Measurements from ENCODE around the gene CLDN17.

CLDN17 gene, protein sequence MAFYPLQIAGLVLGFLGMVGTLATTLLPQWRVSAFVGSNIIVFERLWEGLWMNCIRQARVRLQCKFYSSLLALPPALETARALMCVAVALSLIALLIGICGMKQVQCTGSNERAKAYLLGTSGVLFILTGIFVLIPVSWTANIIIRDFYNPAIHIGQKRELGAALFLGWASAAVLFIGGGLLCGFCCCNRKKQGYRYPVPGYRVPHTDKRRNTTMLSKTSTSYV

DNA sequence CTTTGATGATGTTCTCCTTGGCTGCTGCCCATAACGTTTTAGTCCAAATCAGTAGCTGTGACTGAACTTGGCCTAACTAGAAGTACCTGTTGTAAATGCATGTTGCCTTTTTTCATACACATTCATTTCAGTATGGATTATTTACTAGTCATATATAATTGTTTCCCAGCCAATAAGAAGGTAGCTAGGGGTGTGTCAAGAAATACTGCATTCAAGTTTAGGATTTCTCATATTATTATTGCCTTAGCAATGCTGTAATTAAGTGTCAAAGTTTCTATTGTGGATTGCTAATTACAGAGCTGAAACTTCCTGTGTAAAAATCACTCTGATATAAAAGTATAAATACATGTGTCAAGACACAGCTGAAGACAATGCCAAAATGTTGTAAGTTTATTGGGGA, at the start of gene CLDN17:
TSS of gene CLDN17 (minus strand) at position 101 of the 400 bp plus-strand sequence. CDS start 188 bp downstream, outside the sequence.
- no peak for DNase-seq (ENCODE audit: low read depth)

DNA sequence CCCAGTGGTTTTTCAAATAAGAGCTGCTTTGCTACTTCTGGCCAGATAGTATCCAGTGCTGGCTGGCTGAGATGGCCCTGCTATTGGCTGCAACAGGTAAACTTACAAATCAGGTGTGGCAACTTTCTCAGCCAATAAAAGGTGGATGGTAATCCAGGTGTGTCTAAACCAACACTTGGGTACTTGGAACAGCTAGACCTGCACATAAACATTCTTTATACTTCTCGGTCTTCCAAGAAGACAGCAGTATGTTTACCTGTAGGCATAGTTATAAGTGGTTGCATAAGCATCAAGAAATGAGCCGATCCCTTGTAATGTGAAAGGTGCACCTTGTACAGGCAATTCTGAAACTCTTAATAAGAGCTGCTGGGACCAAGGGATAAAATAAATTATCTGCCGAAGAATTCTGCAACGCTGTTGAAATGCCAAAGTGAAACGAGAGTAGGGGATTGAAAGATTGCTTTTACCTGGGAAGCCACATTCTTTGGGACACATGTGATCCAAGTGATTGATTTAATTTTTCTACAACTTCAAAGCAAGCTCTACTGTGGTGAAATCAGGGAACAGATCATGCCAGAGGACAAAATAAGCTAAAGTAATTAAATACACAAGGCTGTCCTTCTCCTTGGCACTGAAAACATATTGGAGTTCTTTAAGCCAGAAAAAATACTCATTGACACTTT, 49.6 kb upstream of the CLDN17 start, which contains the start of gene CLDN8:
TSS of gene CLDN8 (minus strand) at position 57 of the 683 bp plus-strand sequence. CDS start 172 bp downstream, outside the sequence.
- no peak for DNase-seq (ENCODE audit: low read depth)

DNA sequence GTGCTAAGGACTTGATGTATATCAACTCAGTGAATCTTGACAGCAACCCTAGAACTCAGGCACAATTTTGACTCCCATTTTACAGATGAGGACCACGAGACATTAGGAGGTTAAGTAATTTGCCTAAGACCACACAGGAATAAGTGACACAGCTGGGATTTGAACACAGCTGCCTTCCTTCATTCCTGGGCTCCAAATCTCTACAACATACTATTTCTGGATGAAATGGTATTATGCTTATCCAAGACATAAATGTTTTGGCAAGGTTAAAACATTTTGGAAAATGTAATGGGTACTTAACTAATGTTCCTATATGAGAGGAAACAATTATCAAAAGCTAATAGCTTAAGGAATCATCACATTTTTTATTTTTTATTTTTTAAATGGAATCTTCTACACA, 44.5 kb upstream of the CLDN17 start:
- DNase-seq (ENCODE audit: low read depth), result no peak

DNA sequence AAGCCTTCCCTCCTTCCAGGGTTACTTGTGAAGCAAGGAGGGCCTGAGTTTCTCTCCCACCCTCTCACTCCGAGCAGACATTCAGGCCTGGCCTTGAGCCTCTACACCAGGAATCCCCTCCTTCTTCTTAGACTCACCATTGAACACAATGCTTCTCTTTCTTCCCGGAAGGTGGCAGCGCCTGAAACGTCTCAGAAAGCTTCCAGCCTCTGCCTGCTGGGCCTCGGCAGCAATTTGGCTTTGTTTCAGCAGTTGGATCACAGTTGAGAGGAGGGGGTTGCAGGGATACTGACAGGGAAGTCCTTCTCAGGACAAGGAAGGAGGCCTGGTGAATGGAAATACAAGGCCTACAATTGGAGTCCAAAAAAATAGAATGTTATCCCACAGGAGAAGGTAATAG, 43.0 kb upstream of the CLDN17 start:
- peak; percentile 15 for DNase-seq (ENCODE audit: low read depth)

DNA sequence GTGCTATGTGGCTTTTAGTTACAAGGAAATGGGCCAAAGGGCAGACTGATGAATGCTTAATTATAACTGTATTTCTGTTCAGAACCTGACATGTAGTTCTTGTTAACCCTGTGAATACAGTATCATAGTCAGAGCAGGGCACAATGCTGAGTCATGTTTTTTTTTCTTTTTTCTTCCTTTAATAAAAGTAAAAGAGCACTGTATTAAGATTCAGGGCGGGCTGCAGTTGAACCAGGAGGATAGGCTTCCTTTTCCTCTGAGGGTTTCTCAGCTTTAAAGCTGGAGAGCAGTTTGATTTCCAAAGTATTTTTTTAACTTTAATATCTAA, 40.6 kb upstream of the CLDN17 start:
- no peak for DNase-seq (ENCODE audit: low read depth)

DNA sequence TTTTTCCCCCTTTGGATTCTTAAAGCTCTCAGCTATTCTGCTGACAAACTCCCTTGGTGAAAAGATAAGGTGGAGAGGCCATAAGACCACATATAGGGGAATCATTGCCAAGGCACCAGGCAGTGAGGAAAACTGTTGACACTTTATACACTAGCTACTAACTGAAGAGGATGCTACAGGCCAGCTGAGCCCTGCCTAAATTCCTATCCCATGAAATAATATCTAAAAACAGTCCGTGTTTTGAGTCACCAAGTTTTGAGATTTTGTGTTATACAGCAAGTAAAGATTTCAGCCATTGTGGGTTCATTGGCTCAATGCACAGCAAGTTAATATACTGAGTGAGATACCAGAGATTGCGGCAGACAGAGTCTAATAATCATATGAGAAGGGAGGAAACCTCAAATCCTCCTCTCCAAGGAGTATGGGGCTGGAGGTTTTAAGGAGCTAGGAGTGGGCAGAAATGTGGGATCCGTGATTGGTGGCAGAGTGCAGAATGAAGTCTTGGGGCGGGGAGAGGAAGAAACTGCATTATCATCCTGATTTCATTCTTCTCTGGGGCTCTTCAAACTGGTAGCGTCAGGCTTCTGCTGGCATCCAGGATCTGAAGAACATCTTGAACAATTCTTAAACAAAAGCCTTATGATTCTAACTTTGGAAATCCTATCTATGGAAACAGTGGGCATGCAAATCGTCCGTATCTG, 40.1 kb upstream of the CLDN17 start:
- peak; percentile 45 for DNase-seq (ENCODE audit: low read depth)

DNA sequence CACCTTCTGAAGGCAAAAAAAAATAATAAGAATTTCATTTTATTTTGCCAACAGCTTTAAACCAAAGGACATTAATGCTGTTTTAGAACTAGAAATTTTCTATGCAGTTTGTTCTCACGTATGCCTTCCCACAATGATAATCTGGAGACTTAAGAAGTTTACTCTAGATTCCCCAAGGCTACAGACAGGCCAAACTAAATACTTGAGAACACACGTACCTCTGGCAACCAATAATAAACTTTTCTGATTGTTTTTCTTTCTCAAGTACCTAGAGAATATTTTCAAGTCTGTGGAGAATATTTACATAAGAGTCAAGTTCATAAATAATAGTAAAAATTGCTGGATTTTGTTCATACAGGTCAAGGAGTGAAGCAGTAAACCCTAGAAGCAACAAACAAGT, 33.4 kb upstream of the CLDN17 start:
- no peak for DNase-seq (ENCODE audit: low read depth)

DNA sequence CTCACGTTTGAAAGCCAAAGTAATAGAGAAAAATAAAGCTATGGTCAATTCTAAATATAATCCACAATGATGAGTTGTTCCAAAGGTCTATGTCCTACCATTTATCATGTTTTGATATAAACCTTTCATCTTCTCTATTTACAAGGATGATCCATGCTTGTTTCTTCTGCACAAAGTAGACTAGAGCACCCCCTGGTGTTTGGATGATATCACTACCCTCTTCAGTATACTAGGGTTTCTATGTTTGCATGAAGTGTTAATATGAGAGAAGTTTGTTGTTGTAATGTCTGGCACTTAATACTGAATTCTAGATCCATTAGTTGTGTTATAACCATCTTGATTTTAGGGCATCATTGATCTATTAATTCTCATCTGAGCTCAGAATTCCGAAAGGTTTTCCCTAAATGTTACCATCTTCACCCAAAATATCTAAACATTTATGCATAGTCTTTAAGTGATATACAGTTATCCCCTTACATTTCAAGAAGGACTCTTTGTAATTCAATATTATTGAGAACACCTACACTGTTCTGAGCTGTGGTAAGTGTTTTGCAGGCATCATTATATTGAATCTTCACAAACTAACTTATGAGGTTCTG, 28.2 kb upstream of the CLDN17 start:
- peak; percentile 30 for DNase-seq (ENCODE audit: low read depth)

DNA sequence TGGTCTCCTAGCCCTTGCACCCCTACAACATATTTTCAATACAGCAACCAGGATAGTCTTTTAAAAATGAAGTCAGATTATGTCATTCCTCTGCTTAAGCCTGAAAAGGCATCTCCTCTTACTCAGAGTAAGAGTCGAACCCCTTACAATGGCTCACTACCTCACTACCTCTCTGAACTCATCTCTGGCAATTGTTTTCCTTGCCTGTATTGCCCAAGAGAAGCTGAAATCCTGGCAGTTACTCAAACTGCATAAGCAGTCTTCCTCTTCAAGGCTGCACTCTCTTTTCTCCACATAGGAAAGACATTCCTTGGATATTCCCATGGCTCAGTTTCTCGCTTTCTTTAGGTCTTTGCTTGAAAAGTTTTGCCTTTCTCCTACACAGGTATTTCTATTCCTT, 26.6 kb upstream of the CLDN17 start:
- DNase-seq (ENCODE audit: low read depth), result peak; percentile 1

DNA sequence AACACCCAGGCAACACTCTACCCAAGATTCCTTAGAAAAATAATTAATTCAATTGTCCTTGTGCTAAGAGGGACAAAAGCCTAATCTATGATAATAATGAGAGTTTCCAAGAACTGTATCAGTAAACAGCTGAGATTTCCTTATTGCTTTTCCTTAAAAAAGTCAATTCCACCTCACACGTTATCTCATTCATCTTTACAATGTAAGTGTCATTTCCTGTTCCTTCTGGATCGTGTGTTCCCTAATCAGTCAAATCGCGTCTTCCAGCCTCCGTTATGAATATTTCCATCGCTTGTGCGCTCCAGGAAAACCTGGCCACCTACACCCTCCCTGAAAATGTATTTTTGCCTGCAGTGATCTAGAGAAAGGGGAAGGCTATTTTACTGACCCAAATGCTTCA, 23.9 kb upstream of the CLDN17 start:
- no peak for DNase-seq (ENCODE audit: low read depth)

DNA sequence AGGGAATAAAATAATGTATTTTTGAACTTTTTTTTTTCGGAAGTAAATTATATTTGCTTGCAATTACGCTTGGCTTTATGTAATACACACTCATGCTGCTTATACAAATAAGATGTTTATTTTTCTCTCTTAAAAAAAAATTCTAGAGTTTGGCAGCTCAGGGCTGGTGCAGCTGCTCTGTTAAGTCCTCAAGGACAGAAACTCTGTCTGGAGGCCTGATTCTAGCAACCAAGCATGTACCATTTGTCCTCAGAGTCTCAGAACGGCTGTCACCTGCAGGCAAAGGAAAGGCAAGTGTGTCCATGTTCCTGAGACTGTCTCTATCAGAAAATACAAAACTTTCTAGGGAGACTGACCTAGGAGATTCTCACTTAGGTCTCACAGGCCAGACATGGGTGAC, 23.2 kb upstream of the CLDN17 start:
- DNase-seq (ENCODE audit: low read depth), result no peak

DNA sequence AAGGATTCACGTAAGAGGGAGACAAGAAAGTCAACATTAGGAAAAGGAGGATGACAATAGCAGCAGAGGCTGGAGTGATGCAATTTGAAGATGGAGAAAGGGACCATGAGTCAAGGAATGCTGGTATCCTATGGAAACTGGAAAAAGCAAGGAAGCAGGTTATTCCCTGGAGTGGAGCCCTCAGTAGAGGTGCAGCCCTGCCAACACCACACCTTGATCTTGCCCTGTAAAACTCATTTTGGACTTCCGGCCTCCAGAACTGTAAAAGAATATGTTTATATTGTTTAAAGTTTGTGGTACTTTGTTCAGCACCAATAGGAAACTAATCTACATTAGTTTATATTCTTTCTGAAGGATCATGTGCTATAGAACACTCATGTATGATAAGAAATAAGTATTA, 19.6 kb upstream of the CLDN17 start:
- DNase-seq (ENCODE audit: low read depth), result no peak

DNA sequence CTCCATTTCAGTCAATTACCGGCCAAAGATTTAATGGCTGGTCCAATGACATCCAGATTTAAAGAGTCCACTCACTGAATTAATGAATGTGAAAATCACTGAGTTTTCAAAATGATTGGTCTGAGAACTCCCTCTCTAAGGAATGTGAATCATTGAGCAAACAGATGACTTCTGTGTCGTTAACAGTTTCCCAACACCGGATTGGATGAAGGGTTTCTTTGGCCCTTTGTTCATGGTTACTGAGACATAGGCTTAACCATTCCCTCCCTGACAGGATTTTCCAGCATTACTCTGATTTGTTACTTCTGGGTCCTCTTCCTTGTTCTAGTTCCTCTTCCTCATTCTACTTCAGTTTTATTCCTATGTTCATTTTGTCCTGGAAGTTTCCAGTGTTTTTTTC, 1.5 kb upstream of the CLDN17 start:
- DNase-seq (ENCODE audit: low read depth), result no peak

DNA sequence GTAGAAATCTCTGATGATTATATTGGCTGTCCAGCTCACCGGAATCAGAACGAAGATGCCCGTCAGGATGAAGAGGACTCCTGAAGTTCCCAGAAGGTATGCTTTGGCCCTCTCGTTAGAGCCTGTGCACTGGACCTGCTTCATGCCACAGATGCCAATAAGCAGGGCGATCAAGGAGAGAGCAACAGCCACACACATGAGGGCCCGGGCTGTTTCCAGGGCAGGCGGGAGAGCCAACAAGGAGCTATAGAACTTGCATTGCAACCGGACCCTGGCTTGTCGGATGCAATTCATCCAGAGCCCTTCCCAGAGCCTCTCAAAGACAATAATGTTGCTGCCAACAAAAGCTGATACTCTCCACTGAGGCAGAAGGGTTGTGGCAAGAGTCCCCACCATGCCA, 434 bp downstream of the CLDN17 start:
- DNase-seq (ENCODE audit: low read depth), result no peak

DNA sequence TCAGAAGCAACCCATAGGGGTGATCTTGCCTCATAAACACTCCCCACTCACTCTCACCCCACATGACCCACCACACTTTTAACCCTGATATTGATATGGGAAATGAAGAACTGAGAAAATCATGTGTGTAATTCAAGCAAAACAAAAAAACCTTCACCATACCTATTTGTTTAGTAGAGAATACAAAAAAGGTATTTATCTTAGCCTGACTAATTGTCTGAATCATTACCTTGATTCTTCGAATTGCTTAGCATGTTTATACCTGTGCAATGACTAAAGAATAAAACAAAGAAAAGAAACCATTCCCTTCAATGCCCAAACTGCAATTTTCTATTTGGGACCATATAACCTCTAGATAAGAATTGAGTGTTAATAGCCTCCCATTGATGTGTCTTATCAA, 1.8 kb downstream of the CLDN17 start:
- no peak for DNase-seq (ENCODE audit: low read depth)

DNA sequence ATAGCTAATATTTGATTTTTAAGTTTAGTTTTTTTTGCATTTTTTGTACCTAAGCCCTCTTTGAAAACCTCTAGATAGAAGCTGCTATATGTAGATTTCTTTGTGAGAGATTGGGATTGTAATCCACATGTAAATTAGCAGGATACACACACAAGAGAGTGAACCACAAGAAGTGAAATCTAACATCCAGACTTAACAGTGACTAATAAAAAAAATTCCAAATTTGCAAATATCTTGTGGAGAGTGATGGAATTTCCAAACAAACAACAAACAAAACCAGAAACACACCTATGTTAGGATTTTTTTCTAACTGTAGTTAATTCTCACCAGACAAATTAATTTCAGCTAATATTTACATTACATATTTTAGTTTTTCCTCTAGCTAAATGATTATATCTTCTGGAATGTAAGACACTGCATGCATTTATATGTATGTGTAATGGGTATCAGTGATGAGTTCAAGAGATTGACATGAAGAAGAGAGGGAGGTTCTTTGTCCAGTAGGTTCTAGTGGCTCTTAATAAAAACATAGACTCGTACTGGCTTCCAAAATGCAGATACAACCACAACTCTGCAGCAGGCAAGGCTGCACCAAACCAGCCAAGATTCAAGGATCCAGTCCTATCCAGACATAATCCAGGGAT, 12.8 kb downstream of the CLDN17 start:
- no peak for DNase-seq (ENCODE audit: low read depth)

DNA sequence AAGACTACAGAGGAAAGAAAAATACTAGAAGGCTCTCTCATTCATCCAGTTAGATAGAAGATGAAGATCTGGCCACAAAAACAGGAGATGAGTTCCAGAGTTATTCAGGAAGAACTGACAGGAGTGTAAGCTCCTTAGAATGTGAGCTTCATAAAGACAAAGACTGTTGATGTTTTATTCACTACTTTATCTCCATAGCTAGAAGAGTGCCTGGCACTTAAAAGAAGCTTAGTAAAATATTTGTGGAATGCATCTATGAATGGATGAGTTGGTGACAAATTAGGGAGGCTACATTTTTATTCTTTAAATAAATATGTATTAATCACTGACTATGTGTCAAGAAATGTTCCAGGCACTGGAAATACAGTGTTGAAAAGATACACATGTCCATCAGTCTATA, 13.8 kb downstream of the CLDN17 start:
- DNase-seq (ENCODE audit: low read depth), result no peak

DNA sequence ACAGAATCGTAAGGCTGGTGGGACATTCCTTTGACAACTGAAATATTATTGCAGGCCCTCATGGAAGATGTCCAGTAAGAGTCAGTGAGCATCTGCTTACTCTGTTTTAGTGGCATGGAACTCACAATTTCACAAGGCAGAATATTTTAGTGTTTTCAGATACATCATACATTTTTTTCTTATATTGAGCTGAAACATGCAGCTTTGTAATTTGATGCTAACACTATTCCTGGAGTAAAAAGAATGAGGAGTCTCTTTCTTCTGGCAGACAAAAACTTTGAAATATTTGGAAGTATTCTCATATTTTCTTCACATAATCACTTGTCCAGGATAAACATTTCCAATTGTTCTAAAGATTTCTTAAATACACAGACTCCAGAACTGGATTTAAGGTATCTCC, 17.7 kb downstream of the CLDN17 start:
- no peak for DNase-seq (ENCODE audit: low read depth)

DNA sequence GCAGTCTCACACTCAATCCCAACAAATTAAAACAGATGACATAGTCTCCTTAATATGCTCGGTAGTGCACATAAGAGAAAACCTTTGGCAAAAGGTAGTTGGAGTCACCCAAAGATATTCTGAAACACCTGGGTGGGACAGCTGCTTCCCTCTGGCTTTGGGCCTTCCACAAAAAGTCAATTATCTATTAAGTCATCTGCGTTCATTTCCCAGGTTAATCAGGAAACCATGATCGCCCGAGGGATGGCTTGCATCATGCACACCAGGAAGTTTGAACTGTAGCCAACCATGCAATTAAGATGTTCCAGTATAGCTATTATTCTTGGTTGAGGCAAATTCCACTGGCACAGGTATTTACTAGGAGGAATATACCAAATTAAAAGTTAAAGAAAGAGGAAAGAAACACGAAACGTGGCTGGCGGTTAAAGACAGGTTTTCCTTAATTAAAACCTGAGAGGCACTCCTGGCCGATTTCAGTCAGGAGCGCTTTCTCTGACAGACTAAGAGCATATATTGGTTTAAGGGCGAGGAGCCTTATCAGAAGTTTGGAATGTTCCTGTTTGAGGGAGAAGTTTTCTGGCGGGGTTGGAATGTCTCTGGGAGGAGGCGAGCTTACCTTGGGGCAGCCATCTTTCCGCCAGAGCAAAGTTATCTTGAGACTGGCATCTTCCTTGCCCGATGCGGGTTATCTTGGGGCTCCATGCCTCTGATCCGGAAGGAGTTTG, 19.9 kb downstream of the CLDN17 start:
- no peak for DNase-seq (ENCODE audit: low read depth)

DNA sequence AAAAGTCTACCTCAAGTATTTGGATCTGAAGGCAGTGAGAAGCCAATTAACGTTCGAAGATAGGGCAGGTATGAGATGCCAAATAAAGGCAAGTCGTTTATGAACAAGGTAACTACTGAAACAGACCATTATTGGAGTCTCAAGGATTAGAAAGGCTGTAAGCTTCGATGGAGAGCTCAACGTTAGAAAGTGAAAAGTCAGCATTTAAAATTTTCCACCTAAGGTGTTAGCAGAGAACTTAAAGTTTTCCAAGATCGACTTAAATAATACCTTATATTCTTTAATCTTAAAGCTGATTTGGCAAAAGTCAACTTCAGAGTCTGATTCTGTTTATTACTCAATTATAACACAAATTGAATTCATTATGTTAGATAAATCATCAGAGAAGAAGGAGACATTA, 28.1 kb downstream of the CLDN17 start:
- DNase-seq (ENCODE audit: low read depth), result no peak

DNA sequence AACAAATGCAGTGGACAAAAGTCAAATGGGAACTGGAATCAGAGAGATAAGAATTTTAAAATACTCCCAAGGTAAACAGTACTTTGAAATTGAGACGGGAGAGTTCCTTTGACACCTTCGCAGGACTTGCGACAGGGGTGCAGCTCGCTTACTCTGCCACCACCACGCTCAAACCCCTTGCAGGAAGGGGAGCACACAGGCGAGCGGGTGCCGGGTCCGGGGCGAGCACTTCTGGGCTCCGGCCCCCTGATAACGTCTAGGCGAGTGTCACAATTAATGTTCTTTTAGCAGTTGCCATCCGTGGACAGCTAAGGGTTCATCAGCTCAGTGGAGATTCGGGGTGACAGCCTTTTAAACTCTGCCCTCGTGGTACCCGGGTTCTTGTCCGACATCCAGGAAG, 37.4 kb downstream of the CLDN17 start:
- no peak for DNase-seq (ENCODE audit: low read depth)

DNA sequence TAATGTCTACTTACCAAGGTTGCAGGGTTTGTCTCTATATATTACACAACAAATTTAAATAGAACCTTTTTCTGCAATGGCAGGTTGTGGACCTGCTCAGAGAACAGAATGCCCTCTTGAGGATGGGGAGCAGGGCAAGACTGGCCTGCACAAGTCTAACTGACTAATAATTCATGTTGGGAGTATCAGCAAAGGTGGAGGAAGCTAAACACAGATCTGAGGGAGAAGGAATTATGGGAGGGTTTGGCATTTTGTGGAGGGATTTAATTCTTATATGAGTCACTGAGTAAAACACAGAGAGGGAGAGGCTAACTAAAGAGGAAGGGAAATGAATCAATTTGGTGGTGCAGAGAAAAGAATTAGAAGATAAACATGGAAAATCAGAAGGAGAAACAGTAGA, 40.0 kb downstream of the CLDN17 start:
- DNase-seq (ENCODE audit: low read depth), result no peak

All from iris pigment epithelial cell (primary cell).